ENCODE results near the gene GALNT1.

DNA sequence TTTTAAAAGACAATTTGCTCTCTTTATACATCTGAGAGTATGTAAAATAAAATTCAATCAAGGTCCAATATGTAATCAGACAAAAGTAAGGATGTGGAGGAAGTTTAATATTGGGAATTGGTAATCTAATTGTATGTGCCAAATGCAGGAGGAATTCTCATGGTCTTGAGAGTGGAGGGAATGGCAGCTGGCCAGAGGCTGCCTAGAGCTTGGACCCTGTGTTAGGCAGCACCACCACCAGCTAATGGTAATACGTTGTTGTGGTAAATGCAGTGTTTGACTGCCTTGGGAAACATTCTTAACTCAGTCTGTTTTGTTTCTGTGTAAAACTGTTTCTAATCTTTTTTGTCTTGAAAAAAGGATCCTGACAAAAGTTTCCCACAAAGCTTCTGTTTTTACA lies 30.0 kb downstream of the GALNT1 start:
- TF ChIP-seq FOXK2 (IDR thresholded peaks at IDR 0.05) (no peak), TARDBP (IDR thresholded peaks at IDR 0.05) (no peak), FOXM1 (IDR thresholded peaks at IDR 0.05; ENCODE audit: borderline replicate concordance) (no peak), FOXA1 (IDR thresholded peaks at IDR 0.05) (no peak), BHLHE40 (IDR thresholded peaks at IDR 0.05; ENCODE audit: borderline replicate concordance) (no peak), HDGF (IDR thresholded peaks at IDR 0.05; ENCODE audit: borderline replicate concordance) (no peak), ZNF384 (IDR thresholded peaks at IDR 0.05) (no peak), LEF1 (IDR thresholded peaks at IDR 0.05; ENCODE audit: borderline replicate concordance) (no peak)
- TF ChIP-seq, protein P1, sequence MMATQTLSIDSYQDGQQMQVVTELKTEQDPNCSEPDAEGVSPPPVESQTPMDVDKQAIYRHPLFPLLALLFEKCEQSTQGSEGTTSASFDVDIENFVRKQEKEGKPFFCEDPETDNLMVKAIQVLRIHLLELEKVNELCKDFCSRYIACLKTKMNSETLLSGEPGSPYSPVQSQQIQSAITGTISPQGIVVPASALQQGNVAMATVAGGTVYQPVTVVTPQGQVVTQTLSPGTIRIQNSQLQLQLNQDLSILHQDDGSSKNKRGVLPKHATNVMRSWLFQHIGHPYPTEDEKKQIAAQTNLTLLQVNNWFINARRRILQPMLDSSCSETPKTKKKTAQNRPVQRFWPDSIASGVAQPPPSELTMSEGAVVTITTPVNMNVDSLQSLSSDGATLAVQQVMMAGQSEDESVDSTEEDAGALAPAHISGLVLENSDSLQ (IDR thresholded peaks at IDR 0.05): no peak
